SH-SY5Y (cell line): Measurements from ENCODE around the gene IKZF4.

Experiments
- GATA2 ChIP-seq: IDR thresholded peaks from 2 replicates; pipeline ENCODE4 v1.6.1; 2011; ENCODE audit warnings: mild to moderate bottlenecking, low read depth, low read length
- GATA3 ChIP-seq: IDR thresholded peaks from 2 replicates; pipeline ENCODE4 v1.6.1; 2011; ENCODE audit warnings: low read depth, mild to moderate bottlenecking, low read length, moderate library complexity

Gene IKZF4

GRCh38 chr12:56020423-56021184 lies at the start of gene IKZF4:
Gene IKZF4, plus strand, starts transcription at chr12:56021043. Its CDS starts 451 bp downstream, at chr12:56021494.
- TF ChIP-seq GATA3 (no peak), GATA2 (no peak)

- no peak for TF ChIP-seq GATA3
- no peak for TF ChIP-seq GATA2
These were observed 48.8 kb upstream of the IKZF4 start for GRCh38 chr12:55972042-55972441.

- TF ChIP-seq GATA3 (no peak), GATA2 (no peak)
These were observed 48.4 kb upstream of the IKZF4 start for GRCh38 chr12:55972456-55972855.

- TF ChIP-seq GATA2 (no peak), GATA3 (no peak)
These were observed 47.8 kb upstream of the IKZF4 start for GRCh38 chr12:55972911-55973598.

GRCh38 chr12:55973599-55974307 lies 47.1 kb upstream of the IKZF4 start, which contains the start of gene RAB5B:
Gene RAB5B, plus strand, starts transcription at chr12:55974078. Its CDS starts 12,883 bp downstream, at chr12:55986961.
- TF ChIP-seq GATA2, result no peak
- no peak for TF ChIP-seq GATA3

GRCh38 chr12:55974308-55974730 lies 46.5 kb upstream of the IKZF4 start:
- TF ChIP-seq GATA3, result no peak
- TF ChIP-seq GATA2, result no peak

- no peak for TF ChIP-seq GATA2
- TF ChIP-seq GATA3, result no peak
These were observed 42.5 kb upstream of the IKZF4 start for GRCh38 chr12:55978393-55978792.

- TF ChIP-seq GATA2 (no peak), GATA3 (no peak)
These were observed 41.8 kb upstream of the IKZF4 start for GRCh38 chr12:55979069-55979468.

GRCh38 chr12:55982319-55982936 lies 38.4 kb upstream of the IKZF4 start:
- TF ChIP-seq GATA2 (no peak), GATA3 (no peak)

- no peak for TF ChIP-seq GATA2
- TF ChIP-seq GATA3, result no peak
These were observed 37.5 kb upstream of the IKZF4 start for GRCh38 chr12:55983232-55983842.

GRCh38 chr12:55984861-55985260 lies 36.0 kb upstream of the IKZF4 start:
- no peak for TF ChIP-seq GATA3

GRCh38 chr12:55985341-55985740 lies 35.5 kb upstream of the IKZF4 start:
- TF ChIP-seq GATA2 (no peak), GATA3 (no peak)

GRCh38 chr12:55991110-55991509 lies 29.7 kb upstream of the IKZF4 start:
- TF ChIP-seq GATA2 (no peak), GATA3 (no peak)

- TF ChIP-seq GATA3 (no peak), GATA2 (no peak)
These were observed 27.5 kb upstream of the IKZF4 start for GRCh38 chr12:55993230-55993853.
